Smooth muscle cell (in vitro differentiated cells): ENCODE data around the gene C15orf39. TPM values are rescaled to one million over a fixed set of nuclear protein-coding genes. Genes with fewer than 3 reads are reported as not detected.

Experiments
- DNase-seq: peaks from one replicate; lab custom pipeline; 2025; ENCODE audit not compliant: unreplicated experiment; lab: John Stamatoyannopoulos, UW
- H2AFZ ChIP-seq: fragments of 200-600 bp; sonication (generic); 2 replicates; pipeline ENCODE4 v1.6.0; 2016; ENCODE audit warnings: antibody characterized with exemption, low read depth, mild to moderate bottlenecking
- H3F3A ChIP-seq: fragments of 200-600 bp; sonication (generic); 2 replicates; pipeline ENCODE4 v1.6.0; 2017; ENCODE audit warnings: antibody characterized with exemption, low read depth
- H3K27ac ChIP-seq: fragments of 200-600 bp; sonication (generic); 2 replicates; pipeline ENCODE4 v1.5.1; 2016; ENCODE audit warnings: low read depth, mild to moderate bottlenecking
- H3K27me3 ChIP-seq: fragments of 200-600 bp; sonication (generic); 2 replicates; pipeline ENCODE4 v1.6.1; 2016; ENCODE audit warnings: low read depth, mild to moderate bottlenecking
- H3K36me3 ChIP-seq: fragments of 200-600 bp; sonication (generic); 2 replicates; pipeline ENCODE4 v1.5.1; 2016; ENCODE audit warnings: low read depth
- H3K4me1 ChIP-seq: fragments of 200-600 bp; sonication (generic); 2 replicates; pipeline ENCODE4 v1.5.1; 2016; ENCODE audit warnings: low read depth
- H3K4me2 ChIP-seq: fragments of 200-600 bp; sonication (generic); 2 replicates; pipeline ENCODE4 v1.6.0; 2016; ENCODE audit warnings: mild to moderate bottlenecking
- H3K4me3 ChIP-seq: fragments of 200-600 bp; sonication (generic); 2 replicates; pipeline ENCODE4 v1.5.1; 2016; ENCODE audit warnings: mild to moderate bottlenecking
- H3K79me2 ChIP-seq: fragments of 200-600 bp; sonication (generic); 2 replicates; pipeline ENCODE4 v1.6.0; 2016; ENCODE audit warnings: low read depth, mild to moderate bottlenecking
- H3K9ac ChIP-seq: fragments of 200-600 bp; sonication (generic); 2 replicates; pipeline ENCODE4 v1.6.0; 2016; ENCODE audit warnings: low read depth
- H3K9me3 ChIP-seq: fragments of 200-600 bp; sonication (generic); replicated peaks from 2 replicates; pipeline ENCODE4 v1.5.1; 2016; ENCODE audit warnings: low read depth
- H4K20me1 ChIP-seq: fragments of 200-600 bp; sonication (generic); 2 replicates; pipeline ENCODE4 v1.6.0; 2016; ENCODE audit warnings: low read depth
- CTCF ChIP-seq: fragments of 200-600 bp; sonication (generic); IDR thresholded peaks from 2 replicates; pipeline ENCODE4 v1.5.1; 2017; ENCODE audit warnings: borderline replicate concordance, mild to moderate bottlenecking, antibody characterized with exemption; ENCODE audit not compliant: insufficient read depth, poor library complexity, severe bottlenecking
- WGBS: methylation state at CpG from one replicate; pipeline ENCODE4 v1.1.7; 2016; ENCODE audit warnings: low lambda C conversion rate; 5-methylcytosine and 5-hydroxymethylcytosine counted together
- polyA plus RNA-seq: library from polyadenylated mRNA; unstranded; fragments of >200 nt; fragmentation: Nextera tagmentation; extraction: Ambion mirVana; gene quantifications from 2 replicates; pipeline ENCODE4 v1.2.1, GENCODE V29; 2016
- total RNA-seq: library from RNA; depleted of rRNA; stranded (reverse); fragments of >200 nt; gene quantifications from 2 replicates; pipeline ENCODE4 v1.2.3, GENCODE V29; 2014

The C15orf39 gene
- total and polyA plus RNA-seq, 2 experiments from 2014 or later = 8.4 to 9.3 TPM

DNA sequence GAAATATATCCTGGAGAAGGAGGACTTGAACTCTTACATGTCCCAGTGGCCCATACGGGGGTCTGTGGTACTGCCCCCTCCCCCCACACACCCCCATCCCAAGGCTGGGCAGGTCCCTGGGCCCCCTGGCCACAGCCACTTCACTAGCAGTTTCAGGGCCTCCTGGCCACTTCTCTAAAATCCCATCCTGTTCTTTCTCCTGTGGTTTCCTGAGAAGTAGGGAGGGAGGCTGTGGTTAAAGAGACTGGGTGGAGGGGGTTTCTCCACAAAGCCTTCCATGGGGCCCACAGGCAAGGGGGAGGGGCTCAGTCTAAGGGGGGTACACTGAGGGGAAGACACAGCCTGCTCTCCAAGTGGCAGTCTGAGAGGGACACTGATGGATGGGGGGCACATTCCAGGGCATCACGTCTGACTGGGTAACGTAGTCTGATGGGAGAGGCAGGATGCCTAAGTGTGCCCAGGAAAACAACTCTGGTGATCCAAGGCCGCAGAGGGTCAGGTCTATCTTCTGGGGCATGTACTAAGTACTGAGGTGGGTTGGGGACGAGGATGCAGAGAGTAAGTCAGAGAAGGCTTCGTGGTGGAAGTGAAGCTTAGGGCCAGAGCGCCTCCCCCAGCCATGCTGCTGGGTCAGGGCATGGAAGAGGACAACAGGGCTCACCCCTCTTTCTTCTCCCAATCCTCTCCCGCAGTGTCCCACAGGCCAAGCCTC is 48.0 kb upstream of the C15orf39 start:
- no peaks in the 10 kb centered on the region for H3K79me2 ChIP-seq
- TF ChIP-seq CTCF = no peak

DNA sequence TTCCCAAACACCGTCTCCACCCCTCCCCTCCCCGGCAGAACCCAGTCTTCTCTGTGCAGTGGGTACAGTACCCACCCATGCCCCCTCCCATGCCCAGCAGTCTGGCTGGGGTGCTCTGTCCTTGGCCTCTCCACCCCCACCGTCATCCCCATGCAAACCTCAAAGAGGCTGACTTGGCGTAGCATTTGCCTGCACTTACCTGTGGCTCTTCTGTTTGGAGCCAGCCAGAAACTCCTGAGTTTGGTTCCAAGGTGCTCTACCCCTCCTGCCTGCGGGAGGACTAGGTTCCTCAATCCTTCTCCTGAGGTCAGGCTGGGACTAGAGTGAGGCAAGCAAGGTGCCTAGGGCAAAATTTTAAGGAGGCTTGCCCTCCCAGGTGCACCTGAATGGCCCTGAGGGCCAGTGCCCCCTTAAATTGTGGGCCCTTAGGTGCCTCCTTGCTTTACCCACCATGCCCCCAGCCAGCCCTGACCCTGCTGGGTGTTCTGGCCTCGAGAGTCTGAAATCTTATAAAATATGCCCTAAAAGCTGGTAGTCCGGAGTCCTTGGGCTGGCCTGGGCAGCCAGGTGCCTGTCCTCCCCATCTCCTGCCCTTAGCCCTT is 47.1 kb upstream of the C15orf39 start:
- Histone ChIP-seq H3K4me1 (peaks cover 10% of the 10 kb centered on the region), H3K4me2 (no peak overlapping the region), H3F3A (peaks cover 17% of the 10 kb centered on the region), H3K79me2 (no peaks in the 10 kb centered on the region), H3K27me3 (no peaks in the 10 kb centered on the region), H3K27ac (no peak overlapping the region), H4K20me1 (no peaks in the 10 kb centered on the region), H3K9ac (no peak overlapping the region), H3K36me3 (no peaks in the 10 kb centered on the region), H2AFZ (no peak overlapping the region), H3K9me3 (no peaks in the 10 kb centered on the region), H3K4me3 (no peak overlapping the region)
- no peak for DNase-seq
- no peak for TF ChIP-seq CTCF
- 92% methylated on average over 5 of the region's 7 CpGs for whole genome bisulfite sequencing

More for the DNA sequence above, 48.0 kb upstream of the C15orf39 start:
- Histone ChIP-seq H3K9me3 (no peaks in the 10 kb centered on the region), H3K4me1 (peaks cover 10% of the 10 kb centered on the region), H3K36me3 (no peaks in the 10 kb centered on the region), H4K20me1 (no peaks in the 10 kb centered on the region), H3K4me2 (no peak overlapping the region), H3F3A (peaks cover 17% of the 10 kb centered on the region), H3K9ac (no peak overlapping the region), H3K27me3 (no peaks in the 10 kb centered on the region), H3K27ac (no peak overlapping the region), H2AFZ (no peak overlapping the region), H3K4me3 (no peak overlapping the region)
- WGBS = 88% methylated on average over 8 of the region's 8 CpGs
- no peak for DNase-seq

- no peak overlapping the region for H3K9ac ChIP-seq
- H3K4me1 ChIP-seq = peaks cover 11% of the 10 kb centered on the region
- H3K27ac ChIP-seq = no peak overlapping the region
- no peaks in the 10 kb centered on the region for H4K20me1 ChIP-seq
- H3K4me3 ChIP-seq = no peak overlapping the region
- H3K36me3 ChIP-seq = no peaks in the 10 kb centered on the region
- no peak for TF ChIP-seq CTCF
- DNase-seq = no peak
- no peaks in the 10 kb centered on the region for H3K27me3 ChIP-seq
- no peak overlapping the region for H3K4me2 ChIP-seq
- H3K9me3 ChIP-seq = no peaks in the 10 kb centered on the region
- no peak overlapping the region for H2AFZ ChIP-seq
- 82% methylated on average over 12 of the region's 12 CpGs for WGBS
- peaks cover 13% of the 10 kb centered on the region for H3F3A ChIP-seq
- H3K79me2 ChIP-seq = no peaks in the 10 kb centered on the region
Observed at GRCh38 chr15:75156326-75157215, 45.1 kb upstream of the C15orf39 start.
